ENCODE data around the gene ZNF234. TPM values are rescaled to one million over a fixed set of nuclear protein-coding genes. Genes with fewer than 3 reads are reported as not detected.

The ZNF234 gene
- total and polyA plus RNA-seq, 2 of the 8 experiments (the other 6 are each of a cell fraction or from before 2014, with no cell fraction given): 1.9 to 12.3 TPM

- peak; percentile 44; the same call in 1 of the 2 replicates for TF ChIP-seq TAF1 (IDR thresholded peaks at IDR 0.05; ENCODE audit: low read depth, low read length)
- TF ChIP-seq SIX5 (IDR thresholded peaks at IDR 0.05; ENCODE audit: low read depth, low read length): peak; percentile 56
- peak; percentile 91 for TF ChIP-seq KDM4A (IDR thresholded peaks at IDR 0.05; ENCODE audit: low read depth, low read length, severe bottlenecking)
- TF ChIP-seq TEAD4 (IDR thresholded peaks at IDR 0.05; ENCODE audit: low read depth, low read length): peak; percentile 43; the same call in 1 of the 2 replicates
- TF ChIP-seq PHF8 (conservative IDR thresholded peaks at IDR 0.05; ENCODE audit: low read depth, low read length): peak; percentile 60; the same call in 1 of the 2 replicates
- TF ChIP-seq, protein P1, sequence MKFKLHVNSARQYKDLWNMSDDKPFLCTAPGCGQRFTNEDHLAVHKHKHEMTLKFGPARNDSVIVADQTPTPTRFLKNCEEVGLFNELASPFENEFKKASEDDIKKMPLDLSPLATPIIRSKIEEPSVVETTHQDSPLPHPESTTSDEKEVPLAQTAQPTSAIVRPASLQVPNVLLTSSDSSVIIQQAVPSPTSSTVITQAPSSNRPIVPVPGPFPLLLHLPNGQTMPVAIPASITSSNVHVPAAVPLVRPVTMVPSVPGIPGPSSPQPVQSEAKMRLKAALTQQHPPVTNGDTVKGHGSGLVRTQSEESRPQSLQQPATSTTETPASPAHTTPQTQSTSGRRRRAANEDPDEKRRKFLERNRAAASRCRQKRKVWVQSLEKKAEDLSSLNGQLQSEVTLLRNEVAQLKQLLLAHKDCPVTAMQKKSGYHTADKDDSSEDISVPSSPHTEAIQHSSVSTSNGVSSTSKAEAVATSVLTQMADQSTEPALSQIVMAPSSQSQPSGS (IDR thresholded peaks at IDR 0.05; ENCODE audit: low read length): no peak
- peak; percentile 27 to 37; a peak in 1 of 4 replicates for TF ChIP-seq SIN3A (conservative IDR thresholded peaks at IDR 0.05 in 1 of 2, IDR thresholded peaks at IDR 0.05 in 1 of 2; ENCODE audit: low read depth in 1 of 2, low read length in 2 of 2)
- peak in 1 of 2 experiments; percentile 93; a peak in 1 of 4 replicates for TF ChIP-seq HDAC2 (IDR thresholded peaks at IDR 0.05; ENCODE audit: borderline replicate concordance in 1 of 2, low read depth in 2 of 2, low read length in 2 of 2)
These were observed at the start of gene ZNF234 (continued) for GRCh38 chr19:44141191-44142058.
